ENCODE measurements around the gene DBNL.

The DBNL gene

GRCh38 chr7:44066111-44066460 is 21.6 kb downstream of the DBNL start:
- no peaks in the 10 kb centered on the region for H3K9me2 ChIP-seq (replicated peaks; ENCODE audit: insufficient read depth, low read length)
- H4K20me1 ChIP-seq (ENCODE audit: low read depth, low read length): peaks cover 4% of the 10 kb centered on the region; the same call in 1 of the 2 replicates
- no peaks in the 10 kb centered on the region for H3K79me2 ChIP-seq (ENCODE audit: insufficient read depth, low read length)
- no peak overlapping the region for H3K4me3 ChIP-seq (ENCODE audit: insufficient read depth, low read length, poor library complexity, severe bottlenecking)
- no peak overlapping the region for H2AFZ ChIP-seq (ENCODE audit: low read depth, low read length, severe bottlenecking)
- no peak for TF ChIP-seq CTCF (IDR thresholded peaks at IDR 0.05; ENCODE audit: insufficient read depth, low read length, poor library complexity, severe bottlenecking)
- no peak for TF ChIP-seq EZH2phosphoT487 (conservative IDR thresholded peaks at IDR 0.05; ENCODE audit: low read length)
- H3F3A ChIP-seq (ENCODE audit: insufficient read depth): peaks cover 15% of the 10 kb centered on the region
- H3K9ac ChIP-seq (ENCODE audit: low read length): no peak overlapping the region
- no peaks in the 10 kb centered on the region for H3K9me3 ChIP-seq (ENCODE audit: insufficient read depth, low read length)
- 0 out of 2 replicates have a peak, but pooled peaks cover 3% of the 10 kb centered on the region for H3K36me3 ChIP-seq (ENCODE audit: low read length)
- no peaks in the 10 kb centered on the region for H3K27me3 ChIP-seq (ENCODE audit: low read length)
- H3K27ac ChIP-seq (ENCODE audit: low read depth, low read length): no peak overlapping the region
- no peak overlapping the region for H3K4me2 ChIP-seq (ENCODE audit: low read depth, low read length, poor library complexity, severe bottlenecking)

GRCh38 chr7:44066494-44067063 is 22.1 kb downstream of the DBNL start:
- Histone ChIP-seq H3K36me3 (ENCODE audit: low read length) (no peaks in the 10 kb centered on the region), H3K4me3 (ENCODE audit: insufficient read depth, low read length, poor library complexity, severe bottlenecking) (no peak overlapping the region), H3K4me2 (ENCODE audit: low read depth, low read length, poor library complexity, severe bottlenecking) (no peak overlapping the region), H3K27me3 (ENCODE audit: low read length) (no peaks in the 10 kb centered on the region), H2AFZ (ENCODE audit: low read depth, low read length, severe bottlenecking) (no peak overlapping the region), H3K79me2 (ENCODE audit: insufficient read depth, low read length) (no peaks in the 10 kb centered on the region), H3F3A (ENCODE audit: insufficient read depth) (peaks cover 15% of the 10 kb centered on the region), H4K20me1 (ENCODE audit: low read depth, low read length) (peaks cover 4% of the 10 kb centered on the region; the same call in 1 of the 2 replicates), H3K9me2 (replicated peaks; ENCODE audit: insufficient read depth, low read length) (no peaks in the 10 kb centered on the region), H3K9ac (ENCODE audit: low read length) (no peak overlapping the region), H3K27ac (ENCODE audit: low read depth, low read length) (no peak overlapping the region), H3K9me3 (ENCODE audit: insufficient read depth, low read length) (no peaks in the 10 kb centered on the region)
- no peak for TF ChIP-seq EZH2phosphoT487 (conservative IDR thresholded peaks at IDR 0.05; ENCODE audit: low read length)
- no peak for TF ChIP-seq CTCF (IDR thresholded peaks at IDR 0.05; ENCODE audit: insufficient read depth, low read length, poor library complexity, severe bottlenecking)

- H2AFZ ChIP-seq (ENCODE audit: low read depth, low read length, severe bottlenecking): no peak overlapping the region
- peaks cover 15% of the 10 kb centered on the region for H3F3A ChIP-seq (ENCODE audit: insufficient read depth)
- H3K9me2 ChIP-seq (replicated peaks; ENCODE audit: insufficient read depth, low read length): no peaks in the 10 kb centered on the region
- H3K27ac ChIP-seq (ENCODE audit: low read depth, low read length): no peak overlapping the region
- no peak overlapping the region for H3K4me2 ChIP-seq (ENCODE audit: low read depth, low read length, poor library complexity, severe bottlenecking)
- H3K4me3 ChIP-seq (ENCODE audit: insufficient read depth, low read length, poor library complexity, severe bottlenecking): no peak overlapping the region
- TF ChIP-seq CTCF (IDR thresholded peaks at IDR 0.05; ENCODE audit: insufficient read depth, low read length, poor library complexity, severe bottlenecking) (no peak), EZH2phosphoT487 (conservative IDR thresholded peaks at IDR 0.05; ENCODE audit: low read length) (no peak)
- peaks cover 4% of the 10 kb centered on the region; the same call in 1 of the 2 replicates for H4K20me1 ChIP-seq (ENCODE audit: low read depth, low read length)
- no peaks in the 10 kb centered on the region for H3K9me3 ChIP-seq (ENCODE audit: insufficient read depth, low read length)
- no peaks in the 10 kb centered on the region for H3K27me3 ChIP-seq (ENCODE audit: low read length)
- no peaks in the 10 kb centered on the region for H3K36me3 ChIP-seq (ENCODE audit: low read length)
- H3K79me2 ChIP-seq (ENCODE audit: insufficient read depth, low read length): no peaks in the 10 kb centered on the region
- H3K9ac ChIP-seq (ENCODE audit: low read length): no peak overlapping the region
Observed at GRCh38 chr7:44067064-44067951, 22.8 kb downstream of the DBNL start.

All from SU-DHL-6 (cell line).